Kidney glomerular epithelial cell (primary cell): ENCODE measurements around the gene TRAM2.

Experiments used
- DNase-seq: peaks from one replicate; lab custom pipeline; 2025; lab: John Stamatoyannopoulos, UW

The TRAM2 gene

DNA sequence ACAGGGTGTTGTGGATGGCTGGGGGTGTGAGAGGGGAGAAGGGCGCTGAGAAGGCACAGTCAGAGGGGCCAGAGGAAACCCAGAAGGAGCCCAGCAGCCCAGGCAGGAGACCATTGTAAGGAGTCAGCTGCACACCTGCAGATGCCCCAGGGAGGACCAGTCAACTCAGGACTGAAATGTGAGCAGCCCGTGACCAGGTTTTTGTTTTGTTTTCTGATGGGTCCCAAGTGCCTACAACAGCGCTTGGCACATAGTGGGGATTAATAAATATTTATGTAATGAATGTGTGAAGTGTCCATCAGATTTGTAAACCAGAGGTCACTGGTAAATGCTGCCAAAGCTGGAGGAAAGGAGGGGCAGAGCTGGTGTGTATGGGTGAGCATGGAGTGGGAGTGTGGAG is 30.2 kb downstream of the TRAM2 start:
- no peak for DNase-seq

DNA sequence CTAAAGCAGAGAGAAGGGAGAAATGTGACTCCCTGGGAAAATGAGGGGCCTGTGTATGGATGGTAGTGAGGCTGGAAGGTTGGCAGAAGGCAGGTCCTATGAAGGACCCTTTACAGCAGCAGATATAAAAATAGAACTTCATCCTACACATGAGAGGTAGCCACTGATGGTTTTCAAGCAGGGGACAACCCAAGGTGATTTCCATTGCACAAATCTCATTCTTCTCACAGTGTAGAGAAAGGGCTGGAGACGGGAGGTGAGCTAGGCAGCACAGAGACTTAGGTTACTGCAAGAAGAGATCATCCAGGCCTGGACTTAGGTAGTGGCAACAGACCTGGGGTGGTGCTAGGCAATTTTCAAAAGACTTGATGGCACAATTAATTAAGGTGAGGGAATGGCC is 30.7 kb downstream of the TRAM2 start:
- DNase-seq: no peak

DNA sequence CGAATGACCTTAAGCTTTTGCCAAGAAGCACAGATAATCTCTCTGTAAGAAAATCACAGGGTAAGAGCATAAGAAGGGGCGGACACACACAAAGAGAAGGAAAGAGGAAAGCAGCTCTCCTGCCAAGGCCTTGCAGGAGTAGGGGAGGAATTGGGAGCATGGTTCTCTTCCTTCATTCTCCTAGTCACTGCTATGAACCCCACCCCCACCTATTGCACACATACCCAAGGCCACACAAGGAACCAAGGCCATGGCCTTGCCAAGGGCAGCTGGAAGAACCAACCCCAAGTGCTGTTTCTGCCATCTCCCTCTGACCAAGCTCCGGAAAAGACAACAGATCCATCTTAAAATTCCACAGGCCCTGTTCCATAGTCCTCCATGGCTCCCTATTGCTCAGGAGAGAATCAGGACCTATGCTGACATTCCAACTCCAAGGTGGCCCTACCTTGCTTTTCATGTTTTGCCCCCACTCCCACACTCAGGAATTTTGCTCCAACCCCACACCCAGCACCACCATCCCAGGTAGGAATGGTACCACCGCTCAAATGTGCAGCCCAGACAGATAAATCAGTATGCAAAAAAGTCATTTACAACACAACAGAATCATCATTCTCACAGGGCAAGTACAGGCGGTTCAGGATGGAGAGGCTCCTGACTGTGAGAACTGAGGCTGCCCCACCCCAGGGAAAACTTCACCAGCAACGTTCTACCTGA is 31.3 kb downstream of the TRAM2 start:
- no peak for DNase-seq

DNA sequence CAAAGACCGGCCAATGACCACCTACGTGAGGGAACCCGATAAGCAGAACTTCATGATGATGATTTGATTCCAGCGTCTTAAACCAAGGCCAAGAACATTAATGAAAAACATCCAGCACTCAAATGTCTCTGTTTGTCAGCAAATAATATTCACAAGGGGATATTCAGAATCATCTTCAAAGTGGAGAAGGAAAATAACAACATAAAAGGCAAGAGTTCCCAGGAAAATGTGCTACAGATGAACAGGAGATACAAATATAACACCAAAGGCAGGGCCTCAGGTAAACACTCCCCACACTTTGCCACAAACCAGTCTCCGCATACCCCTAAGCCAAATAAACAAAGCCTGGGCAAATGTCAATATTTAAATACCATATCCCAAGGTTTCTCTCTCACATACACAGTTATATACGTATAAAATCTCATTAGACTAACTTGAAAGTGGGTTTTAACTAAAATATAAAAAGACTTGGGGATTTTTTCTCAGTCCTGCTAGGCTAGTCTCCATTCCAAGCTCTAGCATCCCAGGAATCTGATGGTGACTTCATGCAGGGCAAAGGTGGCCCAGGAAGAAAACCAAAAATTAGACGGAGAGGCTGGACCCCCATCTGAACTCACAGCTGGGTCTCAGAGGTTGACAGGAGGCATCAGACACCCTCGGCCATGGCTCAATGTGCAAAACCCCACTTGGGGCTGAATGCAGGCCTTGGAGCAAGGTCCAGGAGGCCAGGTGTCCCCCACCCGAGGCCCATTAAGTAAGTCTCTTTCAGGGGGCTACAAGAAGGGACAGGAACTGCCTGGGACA is 32.1 kb downstream of the TRAM2 start:
- no peak for DNase-seq

DNA sequence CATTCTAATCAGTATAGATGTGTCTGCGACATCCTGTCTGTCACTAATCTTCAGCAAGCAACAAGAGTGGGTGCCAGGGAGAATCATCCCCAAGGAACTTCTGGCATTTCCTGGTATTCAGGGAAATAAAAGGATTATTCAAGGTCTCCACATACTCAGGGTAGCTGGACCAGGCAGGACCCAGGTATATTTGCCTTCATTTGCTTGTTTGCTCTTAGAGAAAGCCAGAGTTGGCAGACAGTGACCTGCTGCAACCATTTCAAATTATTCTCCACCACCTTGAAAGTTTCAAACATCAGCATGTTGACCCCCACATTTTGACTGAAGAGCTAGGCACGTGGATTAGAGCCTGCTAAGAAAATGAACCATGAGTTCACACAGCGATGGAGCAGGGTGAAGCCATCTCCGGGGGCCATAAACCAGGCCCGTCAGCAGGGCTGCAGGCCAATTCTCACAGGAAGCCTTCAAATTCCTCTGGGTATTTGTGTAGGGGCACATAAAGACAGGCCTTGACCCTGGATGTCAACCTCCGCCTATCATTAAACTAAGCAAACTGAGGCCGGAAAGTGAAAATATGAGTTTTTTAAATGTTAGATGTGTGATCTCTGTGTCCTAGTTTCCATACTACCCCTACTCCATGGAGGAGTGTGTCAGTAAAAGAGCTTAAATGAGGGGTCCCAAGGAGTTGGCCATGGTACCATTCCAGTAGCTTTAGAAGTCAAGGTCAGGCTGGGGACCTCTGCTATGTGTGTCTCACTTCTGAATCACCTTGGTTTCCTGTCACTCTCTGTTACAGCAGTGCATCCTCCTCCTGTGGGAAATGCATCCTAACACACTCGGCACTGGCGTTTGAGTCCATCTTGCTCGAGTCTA is 32.9 kb downstream of the TRAM2 start:
- peak; percentile 52 for DNase-seq

DNA sequence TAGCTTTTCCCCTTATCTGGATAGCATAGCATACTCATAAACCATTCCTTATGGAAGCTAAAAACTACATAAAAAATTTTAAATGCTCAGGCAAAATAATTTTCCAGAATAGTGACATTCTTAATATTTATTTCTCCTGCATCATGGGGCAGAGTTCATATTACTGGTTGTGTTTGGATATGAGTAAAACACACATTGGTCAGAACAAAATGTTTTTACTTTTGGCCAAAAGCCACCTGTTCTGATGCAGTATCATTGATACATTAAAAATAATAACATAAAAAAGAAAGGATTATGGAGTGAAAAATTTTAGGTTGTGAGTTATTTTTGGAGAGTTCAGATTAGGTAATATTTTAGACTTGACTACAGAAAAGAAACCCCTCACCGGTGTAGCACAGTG is 33.6 kb downstream of the TRAM2 start:
- DNase-seq: no peak

DNA sequence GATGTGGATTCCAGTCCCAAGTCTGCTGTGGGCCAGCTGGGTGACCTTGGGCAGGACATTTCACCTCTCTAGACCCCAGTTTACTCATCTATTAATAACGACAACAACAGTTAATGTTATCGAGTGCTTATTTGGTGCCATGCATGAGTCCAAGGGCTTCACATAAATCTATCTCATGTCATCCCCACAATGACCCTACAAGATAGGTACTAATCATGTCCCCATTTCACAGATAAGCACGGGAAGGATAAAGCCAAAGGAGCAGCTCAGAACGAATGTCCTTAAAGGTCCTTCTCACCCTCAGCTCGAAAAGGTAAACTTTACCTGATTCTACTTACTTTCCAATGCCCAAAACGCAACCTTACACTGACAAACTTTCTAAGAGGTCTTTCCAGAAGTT is 35.7 kb downstream of the TRAM2 start:
- DNase-seq: no peak

DNA sequence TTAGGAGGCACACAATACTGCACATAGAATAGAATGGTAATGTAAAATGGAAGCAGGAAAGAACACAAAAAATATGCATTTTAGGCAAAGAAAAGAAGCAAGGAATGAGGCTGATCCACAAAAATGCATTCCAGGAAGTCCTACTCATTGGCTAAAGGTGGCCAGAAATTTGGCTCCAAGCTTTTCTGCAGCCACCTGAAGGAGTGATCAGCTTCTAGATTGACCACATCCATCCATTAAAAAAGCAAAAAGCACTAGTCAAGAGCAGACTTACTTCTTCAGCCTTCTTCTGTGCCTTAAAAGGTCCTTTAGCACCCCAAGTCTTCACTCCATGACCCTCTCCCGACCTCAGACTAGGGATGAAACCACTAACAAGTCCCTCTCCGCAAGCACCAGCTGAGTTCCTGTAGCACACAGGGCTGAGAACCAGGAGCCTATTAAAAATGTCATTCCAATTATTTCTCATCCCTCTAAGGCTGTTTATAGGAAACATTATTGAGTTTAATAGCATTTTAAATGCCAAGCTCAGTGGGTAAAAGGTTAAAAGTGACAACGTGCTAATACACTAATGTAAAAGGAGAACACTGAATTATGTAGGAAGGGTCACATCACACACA is 36.5 kb downstream of the TRAM2 start:
- no peak for DNase-seq

DNA sequence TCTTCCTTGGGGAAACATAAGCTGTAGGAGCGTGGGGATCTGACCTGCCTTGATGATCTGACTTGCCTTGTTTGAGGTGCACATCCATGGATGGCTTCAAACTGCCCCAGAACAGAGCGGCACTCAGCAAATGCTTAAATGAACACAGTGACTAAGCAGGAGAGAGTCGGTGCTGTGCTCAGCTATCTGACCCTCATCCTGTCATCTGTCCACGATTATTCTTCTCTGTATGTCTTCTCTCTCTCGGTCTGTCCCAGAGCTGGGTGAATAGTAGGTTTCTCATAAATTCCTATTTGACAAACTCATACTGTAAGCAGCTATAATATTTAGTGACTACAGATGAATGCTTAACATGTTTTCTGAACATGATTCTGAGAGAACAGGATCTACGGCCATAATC is 37.3 kb downstream of the TRAM2 start:
- DNase-seq: no peak

DNA sequence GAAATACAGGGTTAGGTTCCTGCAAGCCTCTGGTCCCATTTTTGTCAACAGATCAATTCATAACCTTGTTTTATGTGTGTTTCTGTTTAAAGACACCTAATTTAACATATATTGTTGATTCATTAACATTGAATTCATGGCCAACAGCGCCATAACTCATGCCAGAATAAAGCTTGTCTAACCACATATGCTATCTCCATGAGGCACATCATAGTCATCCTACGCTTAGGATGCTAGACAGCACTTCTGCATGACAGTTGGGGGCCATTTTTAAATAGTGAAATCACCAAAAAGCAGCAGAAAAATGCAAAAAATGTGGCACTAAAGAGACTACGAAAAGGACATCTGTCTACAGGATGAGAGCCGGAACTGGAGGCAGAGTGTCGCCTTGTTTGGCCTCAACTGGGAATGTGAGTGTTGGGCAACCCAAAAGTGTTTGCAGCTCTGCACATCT is 37.9 kb downstream of the TRAM2 start:
- no peak for DNase-seq

DNA sequence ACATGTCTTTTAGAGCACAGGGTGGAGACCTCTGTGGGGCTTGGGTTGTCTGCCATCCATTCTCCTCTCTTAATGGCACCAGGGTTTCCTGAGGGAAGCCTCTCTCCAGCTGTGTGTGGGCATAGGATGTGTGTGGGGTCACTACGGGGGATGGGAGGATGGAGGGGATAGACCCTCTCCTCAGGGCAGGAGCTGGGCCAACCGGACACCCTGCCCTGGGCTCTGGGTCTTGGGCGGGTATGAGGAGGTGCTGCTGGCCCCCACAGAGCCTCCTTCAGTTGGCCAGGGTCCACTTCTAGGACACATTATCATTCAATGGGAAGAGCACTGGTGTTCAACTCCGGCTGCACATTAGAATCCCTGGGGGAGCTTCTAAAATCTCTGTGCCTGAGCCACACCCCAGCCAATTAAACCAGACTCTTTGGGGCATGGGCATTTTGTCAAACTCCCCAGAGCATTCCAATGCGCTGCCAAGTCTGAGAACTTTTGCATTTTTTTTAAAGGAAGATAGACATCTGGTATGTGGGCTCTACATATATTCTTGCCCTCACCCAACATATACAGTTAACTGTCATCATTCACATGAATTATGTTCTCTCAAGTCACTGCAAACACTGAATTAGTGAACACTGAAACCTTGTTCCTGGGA is 38.5 kb downstream of the TRAM2 start:
- no peak for DNase-seq

DNA sequence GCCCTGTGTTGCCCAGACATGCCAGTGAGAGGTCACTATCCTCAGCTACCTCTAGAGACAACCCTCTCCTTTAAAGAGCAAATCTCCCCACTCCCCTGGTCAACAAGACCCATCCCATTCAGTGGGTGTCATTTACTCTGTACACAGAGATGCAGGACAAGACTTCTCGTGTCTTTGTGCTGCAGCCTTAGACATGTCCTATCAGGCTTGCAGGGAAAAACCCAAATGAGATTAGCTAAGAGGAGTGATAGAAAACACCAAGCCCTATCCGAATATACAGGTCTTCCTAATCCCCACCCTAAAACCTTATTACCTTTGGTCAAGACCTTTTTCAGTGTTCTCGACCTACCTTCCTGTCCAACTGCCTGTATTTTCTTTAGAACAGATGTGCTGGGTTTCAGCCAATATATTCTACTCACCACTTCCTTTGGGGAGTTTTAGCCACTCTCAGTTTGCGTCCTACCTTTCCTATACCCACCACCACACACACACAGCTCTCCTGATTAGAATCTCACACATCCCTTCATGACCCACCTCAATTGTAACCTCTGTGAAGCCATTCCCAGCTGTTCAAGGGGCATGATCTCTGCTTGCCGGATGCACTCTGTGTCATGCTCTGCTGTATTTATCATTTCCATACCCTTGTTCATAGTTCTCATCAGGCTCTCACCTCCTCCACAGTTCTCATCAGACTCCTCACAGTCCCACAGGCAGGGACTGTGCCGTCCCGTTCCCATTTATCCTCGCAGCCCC is 39.7 kb downstream of the TRAM2 start:
- no peak for DNase-seq

DNA sequence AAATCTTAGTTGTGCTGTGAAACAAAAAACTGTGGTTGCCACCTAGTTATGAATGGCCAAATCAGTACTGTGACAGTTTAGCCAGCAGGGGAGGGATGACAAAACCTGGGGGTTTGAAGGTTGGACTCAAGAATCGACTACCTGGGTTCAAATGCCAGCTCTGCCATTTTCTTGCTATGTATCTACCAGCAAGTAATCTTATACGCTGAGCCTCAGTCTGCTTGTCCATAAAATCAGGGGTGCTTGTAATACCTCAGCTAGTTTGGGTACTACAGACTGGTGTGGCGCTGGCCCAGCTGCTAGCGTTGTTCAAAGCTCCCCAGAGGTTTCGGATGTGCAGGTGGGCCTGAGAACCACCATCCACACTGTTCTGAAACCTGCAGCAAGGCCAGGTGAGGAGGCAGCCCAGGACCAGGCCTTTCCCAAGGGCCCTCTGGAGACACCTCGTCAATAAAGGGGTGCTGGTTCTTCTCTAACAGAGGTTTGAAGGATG is 40.4 kb downstream of the TRAM2 start:
- DNase-seq: no peak

DNA sequence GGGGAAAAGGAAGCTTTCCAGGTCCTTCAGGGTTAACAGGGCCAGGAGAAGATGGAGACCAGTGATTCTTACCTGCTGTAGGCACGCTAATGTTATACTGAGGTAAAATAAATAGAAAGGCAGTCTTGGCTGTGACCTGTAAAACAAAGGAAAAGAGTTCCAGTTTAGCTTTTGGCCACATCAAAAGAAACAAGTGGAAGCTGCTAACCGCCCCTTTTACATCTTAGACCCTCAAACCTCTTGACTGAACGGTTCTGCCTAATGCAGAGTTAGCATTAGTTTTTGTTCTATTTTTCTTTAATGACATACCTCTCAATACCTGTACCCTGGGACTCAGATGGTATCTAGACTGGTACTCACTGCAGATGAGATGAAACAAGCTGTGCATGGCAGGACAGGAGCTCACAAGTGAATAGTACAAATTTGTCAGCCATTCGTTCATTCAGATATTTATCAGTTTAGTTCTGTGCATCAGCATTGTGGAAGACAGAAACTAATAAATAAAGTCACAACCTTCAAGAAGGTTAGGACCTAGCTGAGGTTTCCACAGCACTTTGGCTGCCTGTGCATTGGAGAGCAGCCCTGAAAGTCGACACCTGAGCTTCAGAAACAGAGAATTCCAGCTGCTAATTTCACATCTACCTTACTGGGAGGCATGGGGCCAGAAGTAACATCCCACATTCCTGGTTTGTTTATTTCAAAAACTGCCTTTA is 41.0 kb downstream of the TRAM2 start:
- DNase-seq: no peak

DNA sequence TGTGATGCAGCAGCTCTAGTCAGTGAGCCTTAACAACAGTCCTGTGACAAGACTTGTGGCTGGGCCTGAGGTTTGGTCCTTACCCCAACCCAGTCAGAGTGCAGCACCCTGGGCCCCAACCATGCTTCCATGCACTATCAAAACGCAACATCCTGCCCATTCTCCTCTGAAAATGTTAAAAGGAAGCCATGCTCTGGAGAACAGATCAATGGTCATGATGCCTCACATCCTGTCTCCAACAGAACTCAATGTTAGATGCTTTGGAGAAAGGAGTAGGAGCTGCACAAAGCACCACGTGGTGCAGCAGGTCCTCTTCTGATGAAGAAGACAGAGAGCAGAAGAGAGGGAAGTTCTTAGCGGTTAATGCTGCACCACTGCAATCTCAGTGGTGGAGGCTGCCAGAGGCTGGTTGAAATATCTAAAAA is 41.9 kb downstream of the TRAM2 start:
- DNase-seq: no peak

DNA sequence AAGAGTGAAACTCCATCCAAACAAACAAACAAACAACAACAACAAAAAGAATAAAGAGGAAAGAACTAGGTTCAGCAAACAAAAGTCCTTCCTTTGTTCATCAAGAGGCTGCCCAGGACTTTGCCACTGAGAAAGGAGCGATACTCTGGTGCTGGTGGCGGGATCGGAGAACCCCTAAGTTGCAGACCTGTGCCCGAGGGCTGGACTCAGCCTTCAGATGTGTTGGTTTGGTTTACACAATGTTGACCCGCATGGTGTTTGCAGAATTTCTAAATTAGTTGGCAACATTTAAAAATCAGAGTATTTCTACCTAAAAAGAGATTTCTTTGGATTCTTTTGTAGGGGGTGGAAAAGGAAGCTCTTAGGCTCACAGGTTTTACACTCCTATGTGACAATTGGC is 42.5 kb downstream of the TRAM2 start:
- DNase-seq: no peak

DNA sequence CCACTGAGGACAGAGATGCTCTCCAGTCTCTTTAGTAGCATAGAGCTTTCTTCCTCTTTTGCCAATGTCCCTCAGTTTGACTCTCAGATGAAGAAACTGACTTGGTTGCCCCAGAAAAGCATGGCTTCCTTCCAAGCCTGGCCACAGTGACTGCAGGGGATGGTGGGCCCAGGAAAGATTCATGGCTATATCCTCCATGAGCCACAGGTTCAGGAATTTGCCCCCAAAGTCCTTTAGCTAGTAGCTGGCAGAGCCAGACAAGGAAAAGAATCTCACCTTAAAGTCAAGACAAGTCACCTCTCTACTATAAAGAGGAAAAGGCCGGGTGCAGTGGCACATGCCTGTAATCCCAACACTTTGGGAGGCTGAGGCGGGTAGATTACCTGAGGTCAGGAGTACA is 43.4 kb downstream of the TRAM2 start:
- DNase-seq: no peak

DNA sequence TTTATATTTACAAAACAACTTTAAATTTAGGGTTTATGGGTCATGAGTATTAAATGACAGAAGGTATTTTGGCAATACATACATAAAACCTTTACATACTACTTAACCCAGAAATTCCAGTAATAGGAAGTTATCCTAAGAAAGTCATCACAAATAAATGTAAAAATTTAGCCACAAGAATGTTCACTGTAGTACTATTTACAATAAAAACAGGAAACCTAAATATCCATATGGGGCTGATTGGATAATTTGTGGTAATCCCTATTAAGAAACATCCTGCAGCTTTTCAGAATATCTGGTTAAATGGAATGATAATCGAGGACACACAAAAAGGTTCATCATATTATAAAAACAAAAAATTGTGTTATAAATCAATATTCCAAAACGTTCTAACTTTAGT is 44.4 kb downstream of the TRAM2 start:
- no peak for DNase-seq

DNA sequence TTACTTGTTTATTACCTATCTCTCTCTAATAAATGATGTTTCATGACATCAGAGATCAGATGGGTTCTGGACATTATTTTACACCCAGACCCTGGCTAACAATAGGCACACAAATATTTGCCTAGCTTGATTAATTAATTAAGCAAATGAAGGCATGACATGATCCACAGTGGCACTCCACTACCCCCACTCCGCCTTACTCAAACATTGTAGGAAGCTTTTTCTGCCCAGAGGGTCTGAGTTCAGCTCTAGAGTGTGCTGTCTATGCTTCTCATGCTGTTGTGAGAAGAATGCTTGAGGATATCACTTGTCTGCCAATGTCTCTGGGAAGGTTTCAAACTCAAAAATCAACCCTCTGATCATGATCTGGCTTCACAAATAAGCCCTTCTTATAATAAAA is 45.0 kb downstream of the TRAM2 start:
- no peak for DNase-seq

DNA sequence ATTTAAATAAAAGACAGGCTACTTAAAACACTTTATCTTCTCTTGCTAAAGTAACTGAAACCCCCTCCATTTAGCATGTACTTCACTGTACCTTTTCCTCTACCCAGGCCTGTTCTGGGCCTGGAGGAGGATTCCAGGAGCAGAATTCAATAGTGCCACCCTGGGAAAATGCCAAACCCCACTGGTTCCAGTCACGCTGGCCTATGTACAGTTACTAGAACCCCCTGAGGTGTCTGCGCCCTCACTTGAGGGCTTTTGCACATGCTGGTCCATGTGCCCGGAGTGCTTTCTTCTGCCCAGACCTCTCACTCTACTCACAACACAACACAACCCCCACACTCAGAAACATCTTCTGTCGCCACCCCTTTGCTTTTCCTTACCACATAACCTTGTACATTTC is 45.5 kb downstream of the TRAM2 start:
- no peak for DNase-seq
